ENCODE measurements around the gene TTLL6. TPM values are rescaled to one million over a fixed set of nuclear protein-coding genes. Genes with fewer than 3 reads are reported as not detected.
A peak's percentile ranks its signal among the peaks of the same experiment; 100 is the strongest.

Gene TTLL6
- total and polyA plus RNA-seq, 2 donors (not counting 3 experiments of a cell fraction or from before 2014, with no cell fraction given), result not detected

DNA sequence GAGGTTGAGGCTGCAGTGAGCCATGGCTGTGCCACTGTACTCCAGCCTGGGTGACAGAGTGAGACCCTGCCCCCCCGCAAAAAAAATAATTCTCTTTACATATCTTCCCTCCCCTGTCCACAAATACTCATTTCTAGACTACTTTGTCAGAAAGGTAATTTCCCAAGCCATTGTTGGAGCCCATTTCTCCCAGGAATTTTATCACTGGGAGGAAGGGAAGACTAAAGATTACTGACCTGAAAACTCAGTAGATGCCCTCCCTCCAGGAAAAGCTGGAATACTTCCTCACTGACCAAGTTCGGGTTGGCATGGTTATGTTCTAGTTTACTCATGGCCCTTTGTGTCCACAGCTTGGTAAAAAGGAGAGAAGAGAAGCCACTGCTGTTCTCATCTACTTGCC, 17.9 kb upstream of the TTLL6 start:
- Histone ChIP-seq H3K4me3 (replicated peaks in 1 of 3; ENCODE audit: insufficient read depth in 1 of 3, low read depth in 1 of 3, low read length in 3 of 3) (no peak overlapping the region), H2AFZ (ENCODE audit: low read depth, low read length) (no peak overlapping the region), H3K4me2 (ENCODE audit: insufficient read depth, low read length) (no peak overlapping the region), H3K9me1 (replicated peaks; ENCODE audit: control insufficient read depth, extremely low read depth, insufficient read depth, low read length) (no peaks in the 10 kb centered on the region), H3K27me3 (ENCODE audit: control insufficient read depth in 2 of 2, insufficient read depth in 2 of 2, low read length in 2 of 2) (no peaks in the 10 kb centered on the region), H3K9ac (replicated peaks; ENCODE audit: extremely low read depth, insufficient read depth, low read length) (no peak overlapping the region), H3K4me1 (ENCODE audit: control insufficient read depth, extremely low read depth, insufficient read depth, low read length) (peaks cover 2% of the 10 kb centered on the region), H3K36me3 (ENCODE audit: control insufficient read depth in 2 of 2, extremely low read depth in 1 of 2, insufficient read depth in 2 of 2, low read length in 2 of 2) (no peaks in the 10 kb centered on the region), H4K20me1 (replicated peaks; ENCODE audit: control insufficient read depth, extremely low read depth, insufficient read depth, low read length) (no peaks in the 10 kb centered on the region), H3K9me3 (replicated peaks; ENCODE audit: control insufficient read depth, insufficient read depth, low read length) (no peaks in the 10 kb centered on the region), H3K27ac (ENCODE audit: insufficient read depth, low read depth, low read length) (no peak overlapping the region), H3K79me2 (ENCODE audit: control insufficient read depth, insufficient read depth, low read length) (peaks cover 7% of the 10 kb centered on the region)
- BruUV-seq (replicated peaks), result no TSS peak
- intact Hi-C loops (cut with micrococcal nuclease), result no loop called here
- TF ChIP-seq JUN (IDR thresholded peaks at IDR 0.05; ENCODE audit: borderline replicate concordance, insufficient read depth, insufficient read length, low read depth) (no peak), POLR2A (IDR thresholded peaks at IDR 0.05; ENCODE audit: low read depth, low read length) (no peak), MYC (IDR thresholded peaks at IDR 0.05; ENCODE audit: low read depth, low read length) (no peak), EZH2 (IDR thresholded peaks at IDR 0.05; ENCODE audit: borderline replicate concordance, low read depth, low read length, severe bottlenecking) (no peak), GATA2 (IDR thresholded peaks at IDR 0.05; ENCODE audit: insufficient read depth, insufficient read length, low read depth, low read length) (no peak), POLR2AphosphoS5 (IDR thresholded peaks at IDR 0.05; ENCODE audit: insufficient read depth, low read depth, low read length) (no peak), MAX (IDR thresholded peaks at IDR 0.05; ENCODE audit: insufficient read depth, insufficient read length) (no peak)
- dilution Hi-C loops (cut with MboI; ENCODE audit: extremely low pct_ligation_motif_present, low sequenced_read_pairs), result no loop called here
- CTCF ChIA-PET, result interaction anchor here (0.9 to 4.3 kb wide), 5 partner anchors 14 to 50 kb away, joined by 3 to 18 read pairs (median 4); no protein-coding TSS in a partner anchor
- no peak for DNase-seq (ENCODE audit: low read depth, low spot score)
- POLR2A ChIA-PET, result interaction anchor here (0.7 kb wide), 1 partner anchor 11 kb away, joined by 3 read pairs; no protein-coding TSS in a partner anchor
- no peak for FAIRE-seq

DNA sequence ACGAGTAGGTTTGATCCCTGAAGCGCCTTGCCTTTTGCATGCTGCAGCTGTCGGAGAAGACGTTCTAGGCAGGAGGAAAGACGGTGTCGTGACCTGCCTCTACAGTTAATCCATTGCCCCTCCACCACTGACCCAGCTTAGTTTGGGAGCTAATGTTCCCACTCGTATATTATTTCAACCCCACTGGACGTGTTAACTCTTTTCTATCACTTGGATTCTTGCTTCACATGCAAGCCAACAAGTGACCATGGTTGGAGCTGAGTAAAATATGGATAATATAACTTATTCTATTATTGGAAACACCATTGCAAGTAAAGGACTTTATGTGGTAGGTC, 14.5 kb upstream of the TTLL6 start:
- H3K27ac ChIP-seq (ENCODE audit: insufficient read depth, low read depth, low read length), result peak overlapping the region; percentile 59
- intact Hi-C loops (cut with micrococcal nuclease), result no loop called here
- H3K36me3 ChIP-seq (ENCODE audit: control insufficient read depth in 2 of 2, extremely low read depth in 1 of 2, insufficient read depth in 2 of 2, low read length in 2 of 2), result no peaks in the 10 kb centered on the region
- TF ChIP-seq MAX (IDR thresholded peaks at IDR 0.05; ENCODE audit: insufficient read depth, insufficient read length) (no peak), POLR2AphosphoS5 (IDR thresholded peaks at IDR 0.05; ENCODE audit: insufficient read depth, low read depth, low read length) (no peak), FOS (IDR thresholded peaks at IDR 0.05; ENCODE audit: borderline replicate concordance, insufficient read depth, low read length) (no peak), GATA2 (IDR thresholded peaks at IDR 0.05; ENCODE audit: insufficient read depth, insufficient read length, low read depth, low read length) (no peak), POLR2A (IDR thresholded peaks at IDR 0.05; ENCODE audit: low read depth, low read length) (no peak), EZH2 (IDR thresholded peaks at IDR 0.05; ENCODE audit: borderline replicate concordance, low read depth, low read length, severe bottlenecking) (no peak), MYC (IDR thresholded peaks at IDR 0.05; ENCODE audit: low read depth, low read length) (no peak)
- TSS peak; percentile 47 for BruUV-seq (replicated peaks)
- dilution Hi-C loops (cut with MboI; ENCODE audit: extremely low pct_ligation_motif_present, low sequenced_read_pairs), result no loop called here
- CTCF ChIA-PET, result interaction anchor here (0.8 to 1.4 kb wide), 6 partner anchors 10 to 53 kb away, joined by 3 to 12 read pairs (median 4); partner anchors contain the start of gene TTLL6
- no peak for FAIRE-seq
- peak overlapping the region; percentile 83 for H2AFZ ChIP-seq (ENCODE audit: low read depth, low read length)
- POLR2A ChIA-PET, result no interaction called here
- no peaks in the 10 kb centered on the region for H4K20me1 ChIP-seq (replicated peaks; ENCODE audit: control insufficient read depth, extremely low read depth, insufficient read depth, low read length)
- no peaks in the 10 kb centered on the region for H3K27me3 ChIP-seq (ENCODE audit: control insufficient read depth in 2 of 2, insufficient read depth in 2 of 2, low read length in 2 of 2)
- peak overlapping the region; percentile 70 for H3K4me2 ChIP-seq (ENCODE audit: insufficient read depth, low read length)
- H3K4me1 ChIP-seq (ENCODE audit: control insufficient read depth, extremely low read depth, insufficient read depth, low read length), result peaks cover 2% of the 10 kb centered on the region
- peaks cover 5% of the 10 kb centered on the region for H3K79me2 ChIP-seq (ENCODE audit: control insufficient read depth, insufficient read depth, low read length)
- H3K9me3 ChIP-seq (replicated peaks; ENCODE audit: control insufficient read depth, insufficient read depth, low read length), result no peaks in the 10 kb centered on the region
- peak overlapping the region; percentile 76 for H3K9ac ChIP-seq (replicated peaks; ENCODE audit: extremely low read depth, insufficient read depth, low read length)
- DNase-seq (ENCODE audit: low read depth, low spot score), result no peak
- H3K4me3 ChIP-seq (replicated peaks in 1 of 3; ENCODE audit: insufficient read depth in 1 of 3, low read depth in 1 of 3, low read length in 3 of 3), result peak overlapping the region; percentile 66 to 98 (median 74)
- no peaks in the 10 kb centered on the region for H3K9me1 ChIP-seq (replicated peaks; ENCODE audit: control insufficient read depth, extremely low read depth, insufficient read depth, low read length)
